HL-60 (cell line): ENCODE results near the gene IRF1.

ENCODE experiments used
- DNase-seq, 2 experiments: peaks; one replicate each; pipeline ENCODE4 v3.0.0-alpha.2; 2010 to 2020; ENCODE audit warnings: low read depth in 1 of 2, low spot score in 1 of 2
- H3K27ac ChIP-seq: fragments of 250-450 bp; sonication (Bioruptor Pico); replicated peaks from 2 replicates; pipeline ENCODE4 v1.5.1; 2020; ENCODE audit warnings: mild to moderate bottlenecking, moderate library complexity
- H3K27me3 ChIP-seq: fragments of 250-450 bp; sonication (Bioruptor Pico); 2 replicates; pipeline ENCODE4 v1.5.1; 2021; ENCODE audit warnings: mild to moderate bottlenecking, moderate library complexity; ENCODE audit not compliant: insufficient read depth, poor library complexity, severe bottlenecking
- H3K4me3 ChIP-seq: replicated peaks from 2 replicates; pipeline ENCODE4 v1.5.1; 2011; ENCODE audit warnings: mild to moderate bottlenecking, control low read depth, low read length; ENCODE audit not compliant: insufficient read depth
- CTCF ChIP-seq: IDR thresholded peaks from one replicate; pipeline ENCODE4 v1.5.1; 2011; ENCODE audit warnings: low read length, control low read depth, inconsistent platforms; ENCODE audit not compliant: insufficient read depth
- GABPA ChIP-seq: IDR thresholded peaks from 2 replicates; pipeline ENCODE4 v1.6.1; 2012; ENCODE audit warnings: low read depth
- POLR2AphosphoS5 ChIP-seq: IDR thresholded peaks from 2 replicates; pipeline ENCODE4 v1.6.1; 2012; ENCODE audit warnings: low read depth
- REST ChIP-seq: IDR thresholded peaks from 2 replicates; pipeline ENCODE4 v1.6.1; 2012; ENCODE audit warnings: low read depth; ENCODE audit not compliant: insufficient replicate concordance
- SPI1 ChIP-seq: IDR thresholded peaks from 2 replicates; pipeline ENCODE4 v1.6.1; 2012; ENCODE audit warnings: low read depth, mild to moderate bottlenecking, borderline replicate concordance

Gene IRF1

GRCh38 chr5:132487841-132488555 lies 2.6 kb downstream of the IRF1 start:
- TF ChIP-seq GABPA, result no peak
- no peak for TF ChIP-seq CTCF
- no peak for TF ChIP-seq REST
- TF ChIP-seq POLR2AphosphoS5, result peak; percentile 39; the same call in 1 of the 2 replicates
- peak; percentile 91 for TF ChIP-seq SPI1
- Histone ChIP-seq H3K27ac (no peak overlapping the region), H3K4me3 (no peak overlapping the region), H3K27me3 (no peaks in the 10 kb centered on the region)
- DNase-seq, result peak in 1 of 2 experiments; percentile 38

GRCh38 chr5:132487095-132487428 lies 3.5 kb downstream of the IRF1 start:
- Histone ChIP-seq H3K27ac (no peak overlapping the region), H3K27me3 (no peaks in the 10 kb centered on the region), H3K4me3 (no peak overlapping the region)
- TF ChIP-seq GABPA, result no peak
- TF ChIP-seq SPI1, result no peak
- no peak for DNase-seq

GRCh38 chr5:132486318-132487094 lies 4.1 kb downstream of the IRF1 start:
- Histone ChIP-seq H3K27me3 (no peaks in the 10 kb centered on the region), H3K4me3 (no peak overlapping the region), H3K27ac (no peak overlapping the region)
- DNase-seq, result no peak
- TF ChIP-seq CTCF, result no peak
- TF ChIP-seq SPI1, result no peak
- TF ChIP-seq REST, result no peak
- TF ChIP-seq POLR2AphosphoS5, result peak; percentile 8; the same call in 1 of the 2 replicates
- TF ChIP-seq GABPA, result no peak

- no peak for DNase-seq
- H3K27ac ChIP-seq, result no peak overlapping the region
- H3K27me3 ChIP-seq, result no peaks in the 10 kb centered on the region
- no peak for TF ChIP-seq REST
- no peak for TF ChIP-seq POLR2AphosphoS5
- TF ChIP-seq SPI1, result no peak
- TF ChIP-seq GABPA, result no peak
- no peak for TF ChIP-seq CTCF
- H3K4me3 ChIP-seq, result no peak overlapping the region
Observed at GRCh38 chr5:132485641-132486317, 4.8 kb downstream of the IRF1 start.
